Karpas-422 (cell line): ENCODE results near the gene GNG3. TPM values are rescaled to one million over a fixed set of nuclear protein-coding genes. Genes with fewer than 3 reads are reported as not detected.

ENCODE experiments used
- DNase-seq: peaks from one replicate; pipeline ENCODE4 v3.0.0-alpha.2; 2015
- H2AFZ ChIP-seq: fragments of 200-600 bp; sonication (generic); 2 replicates; pipeline ENCODE4 v1.6.1; 2014; ENCODE audit warnings: antibody characterized with exemption, low read length, mixed read lengths
- H3K27ac ChIP-seq: fragments of 200-600 bp; sonication (generic); 2 replicates; pipeline ENCODE4 v1.5.1; 2014; ENCODE audit warnings: mild to moderate bottlenecking, low read length, moderate library complexity
- H3K27me3 ChIP-seq: fragments of 200-600 bp; sonication (generic); 2 replicates; pipeline ENCODE4 v1.6.1; 2014; ENCODE audit warnings: low read length, mixed read lengths
- H3K36me3 ChIP-seq: fragments of 200-600 bp; sonication (generic); 2 replicates; pipeline ENCODE4 v1.6.1; 2014; ENCODE audit warnings: low read length, mixed read lengths; ENCODE audit not compliant: insufficient read depth
- H3K4me1 ChIP-seq: fragments of 200-600 bp; sonication (generic); 2 replicates; pipeline ENCODE4 v1.6.1; 2014; ENCODE audit warnings: mild to moderate bottlenecking, low read length, mixed read lengths
- H3K4me2 ChIP-seq: fragments of 200-600 bp; sonication (generic); 2 replicates; pipeline ENCODE4 v1.6.1; 2014; ENCODE audit warnings: low read length, low read depth, mild to moderate bottlenecking; ENCODE audit not compliant: poor library complexity, severe bottlenecking
- H3K4me3 ChIP-seq: fragments of 200-600 bp; sonication (generic); 2 replicates; pipeline ENCODE4 v1.5.1; 2014; ENCODE audit warnings: mild to moderate bottlenecking, antibody characterized with exemption, low read length, mixed read lengths
- H3K79me2 ChIP-seq: fragments of 200-600 bp; sonication (generic); 2 replicates; pipeline ENCODE4 v1.6.1; 2014; ENCODE audit warnings: mild to moderate bottlenecking, low read length, mixed read lengths
- H3K9ac ChIP-seq: fragments of 200-600 bp; sonication (generic); 2 replicates; pipeline ENCODE4 v1.6.0; 2014; ENCODE audit warnings: low read length
- H3K9me2 ChIP-seq: fragments of 200-600 bp; sonication (generic), shearing (Covaris generic); replicated peaks from 2 replicates; pipeline ENCODE4 v1.6.0; 2014; ENCODE audit warnings: mild to moderate bottlenecking, low read length, moderate library complexity; ENCODE audit not compliant: insufficient read depth
- H3K9me3 ChIP-seq: fragments of 300-700, 200-600 bp; sonication (generic); 2 replicates; pipeline ENCODE4 v1.6.1; 2014; ENCODE audit warnings: low read length, mixed read lengths
- H4K20me1 ChIP-seq: fragments of 200-600 bp; sonication (generic); 2 replicates; pipeline ENCODE4 v1.6.1; 2014; ENCODE audit warnings: mild to moderate bottlenecking, antibody characterized with exemption, low read length, low read depth; ENCODE audit not compliant: insufficient read depth
- total RNA-seq: library from RNA; depleted of rRNA; stranded (reverse); fragments of >200 nt; shearing (Covaris generic); gene quantifications from 2 replicates; pipeline ENCODE4 v1.2.3, GENCODE V29; 2014; ENCODE audit warnings: low replicate concordance

The GNG3 gene
- total RNA-seq, 1 experiment from 2014 or later: not detected

GRCh38 chr11:62709247-62710000 is 1.9 kb downstream of the GNG3 start:
- no peaks in the 10 kb centered on the region for H4K20me1 ChIP-seq
- H3K9ac ChIP-seq: peak overlapping the region; percentile 75
- H3K9me3 ChIP-seq: no peaks in the 10 kb centered on the region
- H3K4me3 ChIP-seq: peak overlapping the region; percentile 72
- H3K27ac ChIP-seq: peak overlapping the region; percentile 70
- no peaks in the 10 kb centered on the region for H3K9me2 ChIP-seq
- H3K36me3 ChIP-seq: peaks cover 38% of the 10 kb centered on the region
- H3K79me2 ChIP-seq: peaks cover 15% of the 10 kb centered on the region
- DNase-seq: peak; percentile 98
- peaks cover 38% of the 10 kb centered on the region for H3K4me1 ChIP-seq
- no peaks in the 10 kb centered on the region for H3K27me3 ChIP-seq
- H2AFZ ChIP-seq: 0 out of 2 replicates have a peak overlapping the region, but pooled peaks have one; percentile 13
- peak overlapping the region; percentile 86 for H3K4me2 ChIP-seq

- no peak overlapping the region for H3K27ac ChIP-seq
- no peaks in the 10 kb centered on the region for H4K20me1 ChIP-seq
- H2AFZ ChIP-seq: 0 out of 2 replicates have a peak overlapping the region, but pooled peaks have one; percentile 13
- H3K36me3 ChIP-seq: peaks cover 36% of the 10 kb centered on the region
- H3K27me3 ChIP-seq: no peaks in the 10 kb centered on the region
- no peaks in the 10 kb centered on the region for H3K9me2 ChIP-seq
- peaks cover 36% of the 10 kb centered on the region for H3K4me1 ChIP-seq
- H3K79me2 ChIP-seq: peaks cover 10% of the 10 kb centered on the region
- no peak overlapping the region for H3K9ac ChIP-seq
- peak overlapping the region; percentile 40 for H3K4me2 ChIP-seq
- DNase-seq: peak; percentile 55
- no peaks in the 10 kb centered on the region for H3K9me3 ChIP-seq
- peak overlapping the region; percentile 34; the same call in 1 of the 2 replicates for H3K4me3 ChIP-seq
These were observed 2.5 kb downstream of the GNG3 start for GRCh38 chr11:62710001-62710345.

- Histone ChIP-seq H3K9me2 (no peaks in the 10 kb centered on the region), H3K27me3 (no peaks in the 10 kb centered on the region), H4K20me1 (no peaks in the 10 kb centered on the region), H3K4me3 (no peak overlapping the region), H3K36me3 (peaks cover 55% of the 10 kb centered on the region), H3K4me2 (no peak overlapping the region), H2AFZ (no peak overlapping the region), H3K9ac (no peak overlapping the region), H3K4me1 (peaks cover 22% of the 10 kb centered on the region), H3K79me2 (peaks cover 11% of the 10 kb centered on the region; the same call in 1 of the 2 replicates), H3K27ac (no peak overlapping the region), H3K9me3 (no peaks in the 10 kb centered on the region)
- peak; percentile 41 for DNase-seq
These were observed 4.9 kb downstream of the GNG3 start for GRCh38 chr11:62712276-62712812.

GRCh38 chr11:62712861-62713260 is 5.4 kb downstream of the GNG3 start:
- Histone ChIP-seq H3K4me3 (no peak overlapping the region), H4K20me1 (no peaks in the 10 kb centered on the region), H3K4me2 (no peak overlapping the region), H3K9ac (no peak overlapping the region), H3K79me2 (peaks cover 14% of the 10 kb centered on the region; the same call in 1 of the 2 replicates), H3K4me1 (peaks cover 19% of the 10 kb centered on the region), H3K27me3 (no peaks in the 10 kb centered on the region), H3K36me3 (peaks cover 57% of the 10 kb centered on the region), H3K9me3 (no peaks in the 10 kb centered on the region), H3K9me2 (no peaks in the 10 kb centered on the region), H2AFZ (no peak overlapping the region), H3K27ac (no peak overlapping the region)
- peak; percentile 40 for DNase-seq

- no peaks in the 10 kb centered on the region for H4K20me1 ChIP-seq
- peaks cover 14% of the 10 kb centered on the region for H3K4me1 ChIP-seq
- H3K36me3 ChIP-seq: peaks cover 58% of the 10 kb centered on the region
- H2AFZ ChIP-seq: no peak overlapping the region
- H3K4me2 ChIP-seq: no peak overlapping the region
- no peaks in the 10 kb centered on the region for H3K9me2 ChIP-seq
- no peaks in the 10 kb centered on the region for H3K9me3 ChIP-seq
- H3K27me3 ChIP-seq: no peaks in the 10 kb centered on the region
- H3K79me2 ChIP-seq: peaks cover 15% of the 10 kb centered on the region; the same call in 1 of the 2 replicates
- H3K9ac ChIP-seq: no peak overlapping the region
- peak; percentile 44 for DNase-seq
- H3K4me3 ChIP-seq: no peak overlapping the region
- no peak overlapping the region for H3K27ac ChIP-seq
These were observed 5.9 kb downstream of the GNG3 start for GRCh38 chr11:62713343-62713742.

GRCh38 chr11:62715150-62716130 is 8.0 kb downstream of the GNG3 start:
- no peaks in the 10 kb centered on the region for H4K20me1 ChIP-seq
- H3K4me1 ChIP-seq: no peaks in the 10 kb centered on the region
- H3K9me3 ChIP-seq: no peaks in the 10 kb centered on the region
- H3K4me3 ChIP-seq: no peak overlapping the region
- no peak overlapping the region for H3K4me2 ChIP-seq
- H2AFZ ChIP-seq: no peak overlapping the region
- no peak for DNase-seq
- H3K27me3 ChIP-seq: no peaks in the 10 kb centered on the region
- no peaks in the 10 kb centered on the region for H3K9me2 ChIP-seq
- H3K79me2 ChIP-seq: peaks cover 24% of the 10 kb centered on the region
- H3K9ac ChIP-seq: no peak overlapping the region
- H3K27ac ChIP-seq: no peak overlapping the region
- peaks cover 72% of the 10 kb centered on the region for H3K36me3 ChIP-seq

GRCh38 chr11:62716206-62716605 is 8.7 kb downstream of the GNG3 start:
- H3K4me1 ChIP-seq: no peaks in the 10 kb centered on the region
- no peak overlapping the region for H3K9ac ChIP-seq
- no peaks in the 10 kb centered on the region for H3K9me3 ChIP-seq
- peaks cover 29% of the 10 kb centered on the region for H3K79me2 ChIP-seq
- H3K27me3 ChIP-seq: no peaks in the 10 kb centered on the region
- no peaks in the 10 kb centered on the region for H3K9me2 ChIP-seq
- no peak overlapping the region for H2AFZ ChIP-seq
- no peak overlapping the region for H3K4me3 ChIP-seq
- H3K36me3 ChIP-seq: peaks cover 77% of the 10 kb centered on the region
- no peak overlapping the region for H3K4me2 ChIP-seq
- H4K20me1 ChIP-seq: no peaks in the 10 kb centered on the region
- DNase-seq: no peak
- no peak overlapping the region for H3K27ac ChIP-seq

- no peak for DNase-seq
- H3K4me1 ChIP-seq: no peaks in the 10 kb centered on the region
- H3K9me3 ChIP-seq: no peaks in the 10 kb centered on the region
- peaks cover 35% of the 10 kb centered on the region for H3K79me2 ChIP-seq
- H3K27me3 ChIP-seq: no peaks in the 10 kb centered on the region
- no peak overlapping the region for H2AFZ ChIP-seq
- no peaks in the 10 kb centered on the region for H4K20me1 ChIP-seq
- no peaks in the 10 kb centered on the region for H3K9me2 ChIP-seq
- peaks cover 80% of the 10 kb centered on the region for H3K36me3 ChIP-seq
- no peak overlapping the region for H3K4me2 ChIP-seq
- H3K27ac ChIP-seq: no peak overlapping the region
- H3K9ac ChIP-seq: no peak overlapping the region
- H3K4me3 ChIP-seq: no peak overlapping the region
These were observed 9.3 kb downstream of the GNG3 start for GRCh38 chr11:62716816-62717215.
